ENCODE measurements around the gene ALDH5A1. TPM values are rescaled to one million over a fixed set of nuclear protein-coding genes. Genes with fewer than 3 reads are reported as not detected.

ALDH5A1 gene
- total and polyA plus RNA-seq, 2 of the 13 experiments (the other 11 are each of a cell fraction or from before 2014, with no cell fraction given) = 12.8 to 32.5 TPM

GRCh38 chr6:24558516-24558915 is 63.7 kb downstream of the ALDH5A1 start:
- no peaks in the 10 kb centered on the region for H3K9me3 ChIP-seq (ENCODE audit: low read length)
- intact Hi-C loops (cut with micrococcal nuclease; ENCODE audit: unreplicated experiment) (no loop called here), in situ Hi-C loops (cut with HindIII; ENCODE audit: extremely low pct_ligation_motif_present, low pct_unique_long_range_greater_than_20kb) (no loop called here)
- H3K27ac ChIP-seq (ENCODE audit: extremely low read length, insufficient read depth, low read length) = no peak overlapping the region
- H3K4me3 ChIP-seq (replicated peaks in 1 of 3; ENCODE audit: insufficient read depth in 1 of 3, low read depth in 2 of 3, low read length in 3 of 3) = no peak overlapping the region
- H3K36me3 ChIP-seq (replicated peaks in 1 of 2; ENCODE audit: control insufficient read depth in 1 of 2, insufficient read depth in 2 of 2, low read length in 2 of 2) = no peaks in the 10 kb centered on the region
- H2AFZ ChIP-seq (ENCODE audit: low read length) = no peak overlapping the region
- DNase-seq (ENCODE audit: low spot score) = no peak
- H4K20me1 ChIP-seq (ENCODE audit: insufficient read depth, low read length) = no peaks in the 10 kb centered on the region
- POLR2A ChIA-PET = no interaction called here
- no TSS peak for BruUV-seq (replicated peaks)
- no peak for TF ChIP-seq RNF219 (CRISPR knock-in tag; IDR thresholded peaks at IDR 0.05)
- no peak for TF ChIP-seq ZKSCAN8 (CRISPR knock-in tag; IDR thresholded peaks at IDR 0.05; ENCODE audit: borderline replicate concordance)
- TF ChIP-seq PLRG1 (conservative IDR thresholded peaks at IDR 0.05) = no peak
- TF ChIP-seq, protein P1, sequence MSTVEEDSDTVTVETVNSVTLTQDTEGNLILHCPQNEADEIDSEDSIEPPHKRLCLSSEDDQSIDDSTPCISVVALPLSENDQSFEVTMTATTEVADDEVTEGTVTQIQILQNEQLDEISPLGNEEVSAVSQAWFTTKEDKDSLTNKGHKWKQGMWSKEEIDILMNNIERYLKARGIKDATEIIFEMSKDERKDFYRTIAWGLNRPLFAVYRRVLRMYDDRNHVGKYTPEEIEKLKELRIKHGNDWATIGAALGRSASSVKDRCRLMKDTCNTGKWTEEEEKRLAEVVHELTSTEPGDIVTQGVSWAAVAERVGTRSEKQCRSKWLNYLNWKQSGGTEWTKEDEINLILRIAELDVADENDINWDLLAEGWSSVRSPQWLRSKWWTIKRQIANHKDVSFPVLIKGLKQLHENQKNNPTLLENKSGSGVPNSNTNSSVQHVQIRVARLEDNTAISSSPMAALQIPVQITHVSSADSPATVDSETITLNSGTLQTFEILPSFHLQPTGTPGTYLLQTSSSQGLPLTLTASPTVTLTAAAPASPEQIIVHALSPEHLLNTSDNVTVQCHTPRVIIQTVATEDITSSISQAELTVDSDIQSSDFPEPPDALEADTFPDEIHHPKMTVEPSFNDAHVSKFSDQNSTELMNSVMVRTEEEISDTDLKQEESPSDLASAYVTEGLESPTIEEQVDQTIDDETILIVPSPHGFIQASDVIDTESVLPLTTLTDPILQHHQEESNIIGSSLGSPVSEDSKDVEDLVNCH (CRISPR knock-in tag; IDR thresholded peaks at IDR 0.05) = no peak
- TF ChIP-seq ZNF678 (CRISPR knock-in tag; IDR thresholded peaks at IDR 0.05) = no peak
- TF ChIP-seq NFE2L2 (IDR thresholded peaks at IDR 0.05; ENCODE audit: low read length) = no peak
- no peak for TF ChIP-seq ZNF703 (CRISPR knock-in tag; IDR thresholded peaks at IDR 0.05; ENCODE audit: borderline replicate concordance)
- TF ChIP-seq, protein P2, sequence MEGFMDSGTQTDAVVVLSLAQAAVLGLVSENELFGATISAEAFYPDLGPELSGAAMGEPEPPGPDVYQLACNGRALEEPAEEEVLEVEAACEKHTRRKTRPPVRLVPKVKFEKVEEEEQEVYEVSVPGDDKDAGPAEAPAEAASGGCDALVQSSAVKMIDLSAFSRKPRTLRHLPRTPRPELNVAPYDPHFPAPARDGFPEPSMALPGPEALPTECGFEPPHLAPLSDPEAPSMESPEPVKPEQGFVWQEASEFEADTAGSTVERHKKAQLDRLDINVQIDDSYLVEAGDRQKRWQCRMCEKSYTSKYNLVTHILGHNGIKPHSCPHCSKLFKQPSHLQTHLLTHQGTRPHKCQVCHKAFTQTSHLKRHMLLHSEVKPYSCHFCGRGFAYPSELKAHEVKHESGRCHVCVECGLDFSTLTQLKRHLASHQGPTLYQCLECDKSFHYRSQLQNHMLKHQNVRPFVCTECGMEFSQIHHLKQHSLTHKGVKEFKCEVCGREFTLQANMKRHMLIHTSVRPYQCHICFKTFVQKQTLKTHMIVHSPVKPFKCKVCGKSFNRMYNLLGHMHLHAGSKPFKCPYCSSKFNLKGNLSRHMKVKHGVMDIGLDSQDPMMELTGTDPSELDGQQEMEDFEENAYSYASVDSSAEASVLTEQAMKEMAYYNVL (CRISPR knock-in tag; IDR thresholded peaks at IDR 0.05; ENCODE audit: borderline replicate concordance) = no peak
- TF ChIP-seq IKZF1 (IDR thresholded peaks at IDR 0.05) = no peak
- TF ChIP-seq ZC3H13 (CRISPR knock-in tag; IDR thresholded peaks at IDR 0.05) = no peak
- no peak for TF ChIP-seq ZNF547 (CRISPR knock-in tag; IDR thresholded peaks at IDR 0.05)
- TF ChIP-seq ZFP37 (CRISPR knock-in tag; IDR thresholded peaks at IDR 0.05; ENCODE audit: borderline replicate concordance) = no peak
- no peak for TF ChIP-seq IKZF5 (CRISPR knock-in tag; IDR thresholded peaks at IDR 0.05)
- TF ChIP-seq POGZ (CRISPR knock-in tag; IDR thresholded peaks at IDR 0.05) = no peak
- no peak overlapping the region for H3K4me2 ChIP-seq (ENCODE audit: low read depth, low read length)
- no peak for ATAC-seq
- no peak for FAIRE-seq
- CTCF ChIA-PET (ENCODE audit: low intra/inter-chr PET ratio, low total read pairs) = no interaction called here
- peaks cover 1 to 4% of the 10 kb centered on the region in 2 experiments; a peak in 3 of 5 replicates for H3K27me3 ChIP-seq (ENCODE audit: control insufficient read depth in 1 of 2, insufficient read depth in 2 of 2, low read length in 2 of 2)
- H3K79me2 ChIP-seq (ENCODE audit: insufficient read depth, low read length) = no peaks in the 10 kb centered on the region
- peaks cover 6% of the 10 kb centered on the region; the same call in 1 of the 2 replicates for H3K4me1 ChIP-seq (ENCODE audit: insufficient read depth, low read length)
- no peak overlapping the region for H3K9ac ChIP-seq (ENCODE audit: insufficient read depth, low read depth, low read length)

Measured in HepG2 (cell line).